Mucosa of descending colon (tissue), 3 donors: Measurements from ENCODE around the gene ARHGAP6. TPM values are rescaled to one million over a fixed set of nuclear protein-coding genes. Genes with fewer than 3 reads are reported as not detected.

Experiments
- ATAC-seq: fragments of 200-7000 bp; cut with Tn5 transposase; one replicate; pipeline ENCODE4 v1.9.1; 2020; ENCODE audit warnings: mild to moderate bottlenecking, moderate library complexity
- DNase-seq, 3 donors: peaks; one replicate each; pipeline ENCODE4 v3.0.0-alpha.2; 2020
- H3K36me3 ChIP-seq: fragments of 200-600 bp; one replicate; pipeline ENCODE4 v1.8.0; 2021; ENCODE audit warnings: low read depth, mild to moderate bottlenecking
- H3K4me1 ChIP-seq: fragments of 200-600 bp; one replicate; pipeline ENCODE4 v1.8.0; 2021; ENCODE audit warnings: low read depth, mild to moderate bottlenecking
- H3K4me3 ChIP-seq: fragments of 200-600 bp; one replicate; pipeline ENCODE4 v1.8.0; 2021; ENCODE audit warnings: mild to moderate bottlenecking
- H3K9me3 ChIP-seq: fragments of 200-600 bp; one replicate; pipeline ENCODE4 v1.8.0; 2021; ENCODE audit warnings: mild to moderate bottlenecking
- CTCF ChIP-seq: fragments of 200-600 bp; IDR thresholded peaks from one replicate; pipeline ENCODE4 v1.8.0; 2022; ENCODE audit warnings: antibody characterized with exemption, mild to moderate bottlenecking
- intact Hi-C, 2 donors: fragments of 100-400 bp; cut with DNase I in 1 of 2; cut with micrococcal nuclease in 1 of 2; formaldehyde crosslinking; loops; one replicate each; pipeline versions ENCODE4 v1.11.0 to v1.11.1; 2022; cut with DNase I, micrococcal nuclease
- total RNA-seq, 3 donors: library from RNA; stranded (reverse); fragmentation: NEBNext Ultra II Directional in 2 of 3; extraction: Animal tissue kit (Norgen Biotek cat#: 25700) in 2 of 3; gene quantifications; one replicate each; pipeline versions ENCODE4 v1.2.1 to v1.2.4, GENCODE V29; 2021 to 2023
- donor health status: DM: no; HTN: no; CAD: no; lungs with moderate emphysema.
- donor health status: DM: no; HTN: no; CAD: no.
- donor health status: DM: no; HTN: yes; CAD: no.

Gene ARHGAP6
- total RNA-seq, 3 donors from 2014 or later = 2.2 to 41.5 (median 4.4) TPM

GRCh38 chrX:11187001-11187400, 478.7 kb downstream of the ARHGAP6 start:
- no peak for TF ChIP-seq CTCF
- Histone ChIP-seq H3K36me3 (no peaks in the 10 kb centered on the region), H3K4me3 (no peak overlapping the region), H3K4me1 (no peaks in the 10 kb centered on the region), H3K9me3 (no peaks in the 10 kb centered on the region)
- intact Hi-C loops = no loop called here
- DNase-seq = no peak
- no peak for ATAC-seq

- ATAC-seq (no peak), DNase-seq (no peak)
- no peaks in the 10 kb centered on the region for H3K9me3 ChIP-seq
- intact Hi-C loops = no loop called here
- no peak for TF ChIP-seq CTCF
- H3K4me1 ChIP-seq = no peaks in the 10 kb centered on the region
- H3K4me3 ChIP-seq = no peak overlapping the region
- no peaks in the 10 kb centered on the region for H3K36me3 ChIP-seq
Measured at GRCh38 chrX:11185861-11186260, 479.9 kb downstream of the ARHGAP6 start.

GRCh38 chrX:11180571-11180970, 485.1 kb downstream of the ARHGAP6 start:
- intact Hi-C loops = no loop called here
- H3K36me3 ChIP-seq = no peaks in the 10 kb centered on the region
- no peak overlapping the region for H3K4me3 ChIP-seq
- no peak for ATAC-seq
- no peaks in the 10 kb centered on the region for H3K4me1 ChIP-seq
- no peaks in the 10 kb centered on the region for H3K9me3 ChIP-seq
- DNase-seq = peak in 1 of 3 donors; percentile 4
- TF ChIP-seq CTCF = no peak

GRCh38 chrX:11172415-11172814, 493.3 kb downstream of the ARHGAP6 start:
- no peak for TF ChIP-seq CTCF
- H3K36me3 ChIP-seq = no peaks in the 10 kb centered on the region
- no peaks in the 10 kb centered on the region for H3K9me3 ChIP-seq
- H3K4me1 ChIP-seq = no peaks in the 10 kb centered on the region
- ATAC-seq = no peak
- DNase-seq = no peak
- no peak overlapping the region for H3K4me3 ChIP-seq
- intact Hi-C loops = no loop called here

GRCh38 chrX:11171956-11172355, 493.8 kb downstream of the ARHGAP6 start:
- H3K4me1 ChIP-seq = no peaks in the 10 kb centered on the region
- DNase-seq (no peak), ATAC-seq (no peak)
- H3K9me3 ChIP-seq = no peaks in the 10 kb centered on the region
- H3K36me3 ChIP-seq = no peaks in the 10 kb centered on the region
- intact Hi-C loops = no loop called here
- no peak overlapping the region for H3K4me3 ChIP-seq
- no peak for TF ChIP-seq CTCF

GRCh38 chrX:11164433-11164832, 501.3 kb downstream of the ARHGAP6 start:
- no peaks in the 10 kb centered on the region for H3K36me3 ChIP-seq
- intact Hi-C loops = no loop called here
- H3K4me3 ChIP-seq = no peak overlapping the region
- DNase-seq (no peak), ATAC-seq (no peak)
- TF ChIP-seq CTCF = no peak
- no peaks in the 10 kb centered on the region for H3K9me3 ChIP-seq
- no peaks in the 10 kb centered on the region for H3K4me1 ChIP-seq
